ENCODE measurements around the gene FRMD3.

Gene FRMD3

GRCh38 chr9:83220730-83221129 lies 317.5 kb downstream of the FRMD3 start:
- no peak for DNase-seq (ENCODE audit: low read depth)

GRCh38 chr9:83219924-83220438 lies 318.2 kb downstream of the FRMD3 start:
- DNase-seq (ENCODE audit: low read depth) = no peak
- peak overlapping the region; percentile 84 for H3K4me3 ChIP-seq (ENCODE audit: low read depth, low read length)
- TF ChIP-seq CTCF (IDR thresholded peaks at IDR 0.05; ENCODE audit: control insufficient read depth, extremely low read depth, insufficient read depth) = no peak

More at GRCh38 chr9:83220730-83221129, 317.5 kb downstream of the FRMD3 start:
- no peak for TF ChIP-seq CTCF (IDR thresholded peaks at IDR 0.05; ENCODE audit: control insufficient read depth, extremely low read depth, insufficient read depth)
- H3K4me3 ChIP-seq (ENCODE audit: low read depth, low read length) = no peak overlapping the region

GRCh38 chr9:83219154-83219923 lies 318.9 kb downstream of the FRMD3 start:
- TF ChIP-seq CTCF (IDR thresholded peaks at IDR 0.05; ENCODE audit: control insufficient read depth, extremely low read depth, insufficient read depth) = peak; percentile 70
- peak overlapping the region; percentile 84 for H3K4me3 ChIP-seq (ENCODE audit: low read depth, low read length)
- peak; percentile 59 for DNase-seq (ENCODE audit: low read depth)

GRCh38 chr9:83218411-83219090 lies 319.6 kb downstream of the FRMD3 start:
- no peak for TF ChIP-seq CTCF (IDR thresholded peaks at IDR 0.05; ENCODE audit: control insufficient read depth, extremely low read depth, insufficient read depth)
- H3K4me3 ChIP-seq (ENCODE audit: low read depth, low read length) = peak overlapping the region; percentile 84
- no peak for DNase-seq (ENCODE audit: low read depth)

- TF ChIP-seq CTCF (IDR thresholded peaks at IDR 0.05; ENCODE audit: control insufficient read depth, extremely low read depth, insufficient read depth) = no peak
- no peak overlapping the region for H3K4me3 ChIP-seq (ENCODE audit: low read depth, low read length)
- no peak for DNase-seq (ENCODE audit: low read depth)
Measured at GRCh38 chr9:83209188-83209731, 328.9 kb downstream of the FRMD3 start.

- no peak for TF ChIP-seq CTCF (IDR thresholded peaks at IDR 0.05; ENCODE audit: control insufficient read depth, extremely low read depth, insufficient read depth)
- DNase-seq (ENCODE audit: low read depth) = no peak
Measured at GRCh38 chr9:83208065-83208850, 329.9 kb downstream of the FRMD3 start.

More at GRCh38 chr9:83208065-83208850, 329.9 kb downstream of the FRMD3 start:
- no peak overlapping the region for H3K4me3 ChIP-seq (ENCODE audit: low read depth, low read length)
